Right lobe of liver (tissue), 6 donors: Measurements from ENCODE around the gene RNF5. TPM values are rescaled to one million over a fixed set of nuclear protein-coding genes. Genes with fewer than 3 reads are reported as not detected.

Experiments used
- ATAC-seq, 4 donors: fragments of 200-7000 bp; cut with Tn5 transposase; one replicate each; pipeline ENCODE4 v1.9.1; 2020; ENCODE audit warnings: mild to moderate bottlenecking in 4 of 4, moderate library complexity in 4 of 4
- DNase-seq, 3 donors: peaks; one replicate each; pipeline ENCODE4 v3.0.0-alpha.2; 2020
- H3K27ac ChIP-seq, 3 donors: fragments of 200-600 bp; one replicate each; pipeline ENCODE4 v1.8.0; 2022
- H3K27me3 ChIP-seq, 2 donors: fragments of 200-600 bp; one replicate each; pipeline ENCODE4 v1.8.0; 2022
- H3K36me3 ChIP-seq, 4 donors: fragments of 200-600 bp; sonication (generic) in 1 of 4; one replicate each; pipeline versions ENCODE4 v1.5.1 to v1.8.0; 2017 to 2022; ENCODE audit warnings: control low read depth in 1 of 4
- H3K4me1 ChIP-seq, 4 donors: fragments of 200-600 bp; sonication (generic) in 1 of 4; one replicate each; pipeline versions ENCODE4 v1.5.1 to v1.8.0; 2017 to 2022; ENCODE audit warnings: control low read depth in 1 of 4
- H3K4me3 ChIP-seq, 3 donors: fragments of 200-600 bp; one replicate each; pipeline ENCODE4 v1.8.0; 2022
- H3K9me3 ChIP-seq, 4 donors: fragments of 200-600 bp; sonication (generic) in 1 of 4; one replicate each; pipeline versions ENCODE4 v1.5.1 to v1.8.0; 2017 to 2022; ENCODE audit warnings: control low read depth in 1 of 4
- CTCF ChIP-seq, 4 donors: fragments of 200-600 bp in 3 of 4; fragments of 450-650 bp in 1 of 4; IDR thresholded peaks; one replicate each; pipeline versions ENCODE4 v1.5.1 to v1.8.0; 2016 to 2022; ENCODE audit warnings: antibody characterized with exemption in 4 of 4, mild to moderate bottlenecking in 2 of 4
- POLR2A ChIP-seq: fragments of 450-650 bp; IDR thresholded peaks from one replicate; pipeline ENCODE4 v1.6.1; 2017; ENCODE audit warnings: antibody characterized with exemption, mild to moderate bottlenecking
- WGBS: methylation state at CpG from one replicate; pipeline ENCODE4 v1.1.6; 2018; ENCODE audit warnings: low coverage, low lambda C conversion rate; ENCODE audit not compliant: insufficient coverage; ENCODE audit errors: missing lambda C conversion rate; 5-methylcytosine and 5-hydroxymethylcytosine counted together
- intact Hi-C, 2 donors: fragments of 100-400 bp; cut with DNase I; formaldehyde crosslinking; loops; one replicate each; pipeline versions ENCODE4 v1.11.2 to v1.14.1; 2022
- total RNA-seq, 6 experiments: library from RNA; depleted of rRNA in 2 of 6; stranded (reverse); fragments of >200 nt in 2 of 6; fragmentation: NEBNext Ultra II Directional in 3 of 6; extraction: Animal tissue kit (Norgen Biotek cat#: 25700) in 3 of 6; gene quantifications; one replicate each; pipeline versions ENCODE4 v1.1.0 to v1.2.4, GENCODE V29; 2016 to 2023
- donor health status: DM: no; HTN: yes; CAD: no.
- donor health status: DM: no; HTN: no; CAD: no.
- donor health status: DM: no; HTN: no; CAD: no.
- donor health status: DM: no; HTN: yes; CAD: no.
- donor health status: DM: no; HTN: yes; CAD: no.

Gene RNF5
- total RNA-seq, 6 experiments from 2014 or later, result 50.5 to 90.4 (median 60.9) TPM

- TF ChIP-seq CTCF (IDR thresholded peaks at IDR 0.05) (no peak), POLR2A (no peak)
- H3K4me3 ChIP-seq, result no peak overlapping the region
- H3K4me1 ChIP-seq, result peaks cover 0 to 22% (median 9%) of the 10 kb centered on the region in 4 donors
- 79% methylated on average over 3 of the region's 4 CpGs for whole genome bisulfite sequencing
- H3K9me3 ChIP-seq, result no peaks in the 10 kb centered on the region
- no peak overlapping the region for H3K27ac ChIP-seq
- DNase-seq, result no peak
- no peak for ATAC-seq
- H3K27me3 ChIP-seq, result no peaks in the 10 kb centered on the region
- intact Hi-C loops, result no loop called here
- peaks cover 0 to 21% (median 6%) of the 10 kb centered on the region in 4 donors for H3K36me3 ChIP-seq
Measured at GRCh38 chr6:32173051-32173727, 5.0 kb upstream of the RNF5 start.

GRCh38 chr6:32174416-32174815, 3.8 kb upstream of the RNF5 start:
- no peak for DNase-seq
- peaks cover 0 to 30% (median 9%) of the 10 kb centered on the region in 4 donors for H3K4me1 ChIP-seq

GRCh38 chr6:32175322-32175710, 2.9 kb upstream of the RNF5 start:
- H3K4me1 ChIP-seq, result peaks cover 0 to 32% (median 9%) of the 10 kb centered on the region in 4 donors
- H3K27ac ChIP-seq, result peak overlapping the region in 2 of 3 donors; percentile 73 to 97
- 0% methylated on average over 2 of the region's 2 CpGs for WGBS
- H3K36me3 ChIP-seq, result peaks cover 0 to 5% (median 2%) of the 10 kb centered on the region in 4 donors
- intact Hi-C loops, result no loop called here
- ATAC-seq, result no peak
- TF ChIP-seq POLR2A (no peak), CTCF (IDR thresholded peaks at IDR 0.05) (no peak)
- peak overlapping the region; percentile 85 to 89 (median 87) for H3K4me3 ChIP-seq
- no peaks in the 10 kb centered on the region for H3K27me3 ChIP-seq
- H3K9me3 ChIP-seq, result no peaks in the 10 kb centered on the region
- no peak for DNase-seq

More at GRCh38 chr6:32174416-32174815, 3.8 kb upstream of the RNF5 start:
- H3K4me3 ChIP-seq, result no peak overlapping the region
- intact Hi-C loops, result no loop called here
- TF ChIP-seq POLR2A (no peak), CTCF (IDR thresholded peaks at IDR 0.05) (no peak)
- no peaks in the 10 kb centered on the region for H3K9me3 ChIP-seq
- peaks cover 0 to 12% (median 6%) of the 10 kb centered on the region in 4 donors for H3K36me3 ChIP-seq
- no peaks in the 10 kb centered on the region for H3K27me3 ChIP-seq
- no peak overlapping the region for H3K27ac ChIP-seq
- no CpG with 5 or more reads among the region's 1 CpG for WGBS
- no peak for ATAC-seq

- peak within 1 kb of the TSS; percentile 73 to 97 (median 82) for H3K27ac ChIP-seq
- no peaks in the 10 kb centered on the region for H3K9me3 ChIP-seq
- intact Hi-C loops, result no loop called here
- no peaks in the 10 kb centered on the region for H3K27me3 ChIP-seq
- ATAC-seq, result peak; percentile 72 to 80 (median 74)
- TF ChIP-seq CTCF (IDR thresholded peaks at IDR 0.05) (no peak), POLR2A (peak; percentile 59)
- peak; percentile 97 to 99 (median 99) for DNase-seq
- 2% methylated on average over 24 of the region's 27 CpGs for WGBS
- H3K4me1 ChIP-seq, result peaks cover 0 to 32% (median 9%) of the 10 kb centered on the region in 4 donors
- H3K4me3 ChIP-seq, result peak within 1 kb of the TSS; percentile 85 to 89 (median 87)
- H3K36me3 ChIP-seq, result peaks cover 0 to 3% (median 0%) of the 10 kb centered on the region in 4 donors
Measured at GRCh38 chr6:32175711-32176475, 2.3 kb upstream of the RNF5 start, which contains the start of gene AGPAT1. Gene AGPAT1 (minus strand): TSS chr6:32176084. CDS start chr6:32171496, 4,588 bp downstream.
